Activated naive CD4-positive, alpha-beta T cell treated with anti-CD3 and anti-CD28 coated beads, Interleukin-2, amount 50 U/mL, for 24 hours (primary cell): ENCODE measurements around the gene CHD2.

Source experiments
- H3K27ac Mint-ChIP-seq: one replicate; pipeline ENCODE4 v1.8.0; 2021; ENCODE audit warnings: mild to moderate bottlenecking, mixed read lengths
- H3K27me3 Mint-ChIP-seq: one replicate; pipeline ENCODE4 v1.8.0; 2021; ENCODE audit warnings: mixed read lengths
- H3K36me3 Mint-ChIP-seq: one replicate; pipeline ENCODE4 v1.8.0; 2021; ENCODE audit warnings: mixed read lengths
- H3K4me1 Mint-ChIP-seq: one replicate; pipeline ENCODE4 v1.8.0; 2021; ENCODE audit warnings: mixed read lengths
- H3K4me3 Mint-ChIP-seq: one replicate; pipeline ENCODE4 v1.8.0; 2021; ENCODE audit warnings: mild to moderate bottlenecking, mixed read lengths
- H3K9me3 Mint-ChIP-seq: one replicate; pipeline ENCODE4 v1.8.0; 2021; ENCODE audit warnings: mixed read lengths

Gene CHD2

GRCh38 chr15:92951800-92952457, 51.8 kb downstream of the CHD2 start:
- H3K27me3 Mint-ChIP-seq: no peaks in the 10 kb centered on the region
- H3K36me3 Mint-ChIP-seq: peaks cover 58% of the 10 kb centered on the region
- H3K9me3 Mint-ChIP-seq: peaks cover 5% of the 10 kb centered on the region
- peaks cover 11% of the 10 kb centered on the region for H3K4me1 Mint-ChIP-seq
- H3K4me3 Mint-ChIP-seq: no peak overlapping the region
- H3K27ac Mint-ChIP-seq: peak overlapping the region; percentile 4

DNA sequence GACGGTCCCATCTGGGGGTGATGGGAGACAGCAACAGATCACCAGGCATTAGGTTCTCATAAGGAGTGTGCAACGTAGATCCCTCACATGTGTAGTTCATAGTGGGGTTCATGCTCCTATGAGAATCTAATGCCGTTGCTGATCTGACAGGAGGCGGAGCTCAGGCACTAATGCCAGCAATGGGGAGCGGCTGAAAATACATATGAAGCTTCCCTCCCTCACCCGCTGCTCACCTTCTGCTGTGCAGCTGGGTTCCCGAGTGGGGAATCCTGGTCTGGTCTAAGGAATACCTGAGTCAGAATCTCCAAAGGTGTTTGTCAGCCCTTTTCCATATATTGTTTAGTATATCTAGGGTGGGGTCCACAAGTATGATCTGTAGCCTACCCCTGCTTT, 52.3 kb downstream of the CHD2 start:
- Mint-ChIP-seq H3K27ac (no peak overlapping the region), H3K4me3 (no peak overlapping the region), H3K27me3 (no peaks in the 10 kb centered on the region), H3K36me3 (peaks cover 58% of the 10 kb centered on the region), H3K4me1 (peaks cover 16% of the 10 kb centered on the region), H3K9me3 (peaks cover 5% of the 10 kb centered on the region)

GRCh38 chr15:92953566-92953965, 53.4 kb downstream of the CHD2 start:
- Mint-ChIP-seq H3K36me3 (peaks cover 55% of the 10 kb centered on the region), H3K9me3 (peaks cover 5% of the 10 kb centered on the region), H3K4me3 (no peak overlapping the region), H3K4me1 (peaks cover 27% of the 10 kb centered on the region), H3K27me3 (no peaks in the 10 kb centered on the region), H3K27ac (peak overlapping the region; percentile 12)

GRCh38 chr15:92954002-92954401, 53.9 kb downstream of the CHD2 start:
- Mint-ChIP-seq H3K9me3 (peaks cover 5% of the 10 kb centered on the region), H3K36me3 (peaks cover 55% of the 10 kb centered on the region), H3K27ac (no peak overlapping the region), H3K4me1 (peaks cover 31% of the 10 kb centered on the region), H3K27me3 (no peaks in the 10 kb centered on the region), H3K4me3 (no peak overlapping the region)

GRCh38 chr15:92954578-92954977, 54.5 kb downstream of the CHD2 start:
- Mint-ChIP-seq H3K36me3 (peaks cover 53% of the 10 kb centered on the region), H3K9me3 (peaks cover 4% of the 10 kb centered on the region), H3K4me3 (no peak overlapping the region), H3K4me1 (peaks cover 37% of the 10 kb centered on the region), H3K27ac (no peak overlapping the region), H3K27me3 (no peaks in the 10 kb centered on the region)

- Mint-ChIP-seq H3K27me3 (no peaks in the 10 kb centered on the region), H3K4me1 (peaks cover 43% of the 10 kb centered on the region), H3K4me3 (no peak overlapping the region), H3K9me3 (no peaks in the 10 kb centered on the region), H3K36me3 (peaks cover 46% of the 10 kb centered on the region), H3K27ac (peak overlapping the region; percentile 71)
Observed at GRCh38 chr15:92955706-92956105, 55.6 kb downstream of the CHD2 start.

GRCh38 chr15:92958105-92958504, 58.0 kb downstream of the CHD2 start:
- H3K4me1 Mint-ChIP-seq: peaks cover 67% of the 10 kb centered on the region
- H3K36me3 Mint-ChIP-seq: peaks cover 53% of the 10 kb centered on the region
- peak overlapping the region; percentile 90 for H3K27ac Mint-ChIP-seq
- H3K9me3 Mint-ChIP-seq: no peaks in the 10 kb centered on the region
- H3K4me3 Mint-ChIP-seq: peak overlapping the region; percentile 50
- H3K27me3 Mint-ChIP-seq: no peaks in the 10 kb centered on the region

DNA sequence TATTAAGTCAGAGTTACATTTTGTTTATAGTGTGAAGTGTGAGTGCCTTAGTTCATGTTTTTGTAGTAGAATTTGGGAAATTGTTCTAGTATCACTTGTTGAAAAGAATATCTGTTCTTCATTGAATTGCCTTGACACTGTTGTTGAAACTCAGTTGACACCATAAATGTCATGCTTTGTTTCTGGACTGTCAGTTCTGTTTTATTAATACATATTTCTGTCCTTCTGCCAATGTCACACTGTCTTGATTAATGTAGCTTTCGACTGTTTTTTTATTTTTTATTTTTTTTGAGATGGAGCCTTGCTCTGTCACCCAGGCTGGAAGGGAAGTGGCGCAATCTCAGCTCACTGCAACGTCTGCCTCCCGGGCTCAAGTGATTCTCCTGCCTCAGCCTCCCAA, 59.1 kb downstream of the CHD2 start:
- H3K27ac Mint-ChIP-seq: peak overlapping the region; percentile 57
- H3K36me3 Mint-ChIP-seq: peaks cover 51% of the 10 kb centered on the region
- no peaks in the 10 kb centered on the region for H3K27me3 Mint-ChIP-seq
- peaks cover 78% of the 10 kb centered on the region for H3K4me1 Mint-ChIP-seq
- H3K4me3 Mint-ChIP-seq: no peak overlapping the region
- H3K9me3 Mint-ChIP-seq: no peaks in the 10 kb centered on the region

DNA sequence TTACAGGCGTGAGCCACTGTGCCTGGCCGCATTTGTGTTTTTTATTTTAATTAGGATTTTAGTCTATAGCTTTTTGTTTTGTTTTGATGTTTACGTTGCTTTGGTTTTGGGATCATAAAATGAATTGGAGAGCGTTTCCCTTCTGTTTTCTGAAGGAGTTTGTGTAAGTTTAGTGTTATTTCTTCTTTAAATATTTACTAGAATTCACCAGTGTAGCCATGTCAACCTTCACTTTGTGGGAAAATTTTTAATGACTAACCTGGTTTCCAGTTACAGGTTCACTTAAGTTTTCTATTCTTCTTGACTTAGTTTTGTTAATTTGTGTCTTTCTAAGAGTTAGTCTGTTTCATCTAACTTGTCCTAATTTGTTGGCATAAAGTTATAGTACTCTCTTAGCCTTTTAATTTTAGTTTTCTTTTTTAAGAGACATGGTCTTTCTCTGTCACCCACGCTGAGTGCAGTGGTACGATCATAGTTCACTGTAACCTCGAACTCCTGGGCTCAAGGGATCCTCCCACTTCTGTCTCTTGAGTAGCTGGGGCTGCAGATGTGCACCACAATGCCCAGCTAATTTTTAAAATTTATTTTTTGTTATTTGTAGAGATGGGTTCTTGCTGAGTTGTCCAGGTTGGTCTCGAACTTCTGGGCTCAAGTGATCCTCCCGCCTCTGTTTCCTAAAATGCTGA, 61.0 kb downstream of the CHD2 start:
- Mint-ChIP-seq H3K4me1 (peaks cover 80% of the 10 kb centered on the region), H3K4me3 (no peak overlapping the region)

GRCh38 chr15:92962914-92963313, 62.8 kb downstream of the CHD2 start:
- Mint-ChIP-seq H3K36me3 (peaks cover 41% of the 10 kb centered on the region), H3K9me3 (no peaks in the 10 kb centered on the region), H3K27ac (peak overlapping the region; percentile 73), H3K4me3 (no peak overlapping the region), H3K4me1 (peaks cover 71% of the 10 kb centered on the region), H3K27me3 (no peaks in the 10 kb centered on the region)

More for the DNA sequence above, 61.0 kb downstream of the CHD2 start:
- H3K36me3 Mint-ChIP-seq: peaks cover 48% of the 10 kb centered on the region
- H3K9me3 Mint-ChIP-seq: no peaks in the 10 kb centered on the region
- peak overlapping the region; percentile 72 for H3K27ac Mint-ChIP-seq
- H3K27me3 Mint-ChIP-seq: no peaks in the 10 kb centered on the region

GRCh38 chr15:92963794-92964193, 63.7 kb downstream of the CHD2 start:
- Mint-ChIP-seq H3K36me3 (peaks cover 35% of the 10 kb centered on the region), H3K4me3 (no peak overlapping the region), H3K27me3 (no peaks in the 10 kb centered on the region), H3K27ac (peak overlapping the region; percentile 70), H3K4me1 (peaks cover 71% of the 10 kb centered on the region), H3K9me3 (no peaks in the 10 kb centered on the region)

GRCh38 chr15:92968926-92969651, 69.0 kb downstream of the CHD2 start:
- Mint-ChIP-seq H3K4me1 (peaks cover 61% of the 10 kb centered on the region), H3K27me3 (no peaks in the 10 kb centered on the region), H3K4me3 (no peak overlapping the region), H3K9me3 (no peaks in the 10 kb centered on the region), H3K27ac (peak overlapping the region; percentile 63), H3K36me3 (peaks cover 19% of the 10 kb centered on the region)

DNA sequence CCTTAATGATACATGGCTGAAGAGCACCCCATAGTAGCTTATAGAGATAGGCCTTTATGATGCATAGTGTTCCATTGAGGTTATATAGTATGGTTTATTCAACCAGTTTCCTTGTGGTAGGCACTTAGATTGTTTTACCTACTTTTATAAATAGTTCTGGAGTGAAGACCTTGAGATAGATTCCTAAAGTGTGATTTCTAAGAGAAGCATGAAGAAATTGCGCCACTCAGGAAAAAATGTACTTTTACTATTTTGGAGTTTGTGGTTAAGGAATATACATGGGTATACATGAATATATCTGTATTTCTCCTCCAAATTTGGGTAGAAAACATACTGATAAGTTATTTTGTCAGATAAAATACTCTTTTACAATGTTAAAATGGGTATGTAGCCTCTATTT, 70.5 kb downstream of the CHD2 start:
- Mint-ChIP-seq H3K27me3 (no peaks in the 10 kb centered on the region), H3K27ac (peak overlapping the region; percentile 61), H3K4me1 (peaks cover 60% of the 10 kb centered on the region), H3K4me3 (no peak overlapping the region), H3K9me3 (no peaks in the 10 kb centered on the region), H3K36me3 (peaks cover 24% of the 10 kb centered on the region)

DNA sequence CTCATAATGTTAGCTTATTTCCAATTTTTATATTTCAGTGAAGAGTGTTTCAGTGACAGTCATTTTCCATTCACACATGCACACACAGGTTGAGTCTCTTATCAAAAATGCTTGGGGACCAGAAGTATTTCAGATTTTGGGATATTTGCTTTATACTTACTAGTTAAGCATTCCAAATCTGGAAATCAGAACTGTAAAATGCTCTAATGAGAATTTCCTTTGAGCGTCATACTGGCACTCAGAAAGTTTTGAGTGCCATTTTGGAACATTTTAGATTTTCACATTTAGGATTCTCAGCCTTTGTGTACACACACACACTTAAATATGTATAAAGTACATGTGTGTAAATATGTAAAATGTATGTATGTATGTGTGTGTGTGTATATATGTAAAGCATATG, 71.0 kb downstream of the CHD2 start:
- peaks cover 63% of the 10 kb centered on the region for H3K4me1 Mint-ChIP-seq
- peak overlapping the region; percentile 49 for H3K27ac Mint-ChIP-seq

GRCh38 chr15:92971713-92972112, 71.6 kb downstream of the CHD2 start:
- peak overlapping the region; percentile 9 for H3K4me3 Mint-ChIP-seq
- peak overlapping the region; percentile 49 for H3K27ac Mint-ChIP-seq
- peaks cover 24% of the 10 kb centered on the region for H3K36me3 Mint-ChIP-seq
- no peaks in the 10 kb centered on the region for H3K9me3 Mint-ChIP-seq
- peaks cover 63% of the 10 kb centered on the region for H3K4me1 Mint-ChIP-seq
- no peaks in the 10 kb centered on the region for H3K27me3 Mint-ChIP-seq

More for the DNA sequence above, 71.0 kb downstream of the CHD2 start:
- Mint-ChIP-seq H3K4me3 (no peak overlapping the region), H3K36me3 (peaks cover 26% of the 10 kb centered on the region), H3K9me3 (no peaks in the 10 kb centered on the region), H3K27me3 (no peaks in the 10 kb centered on the region)
